Activated CD4-positive, CD25-positive, alpha-beta regulatory T cell treated with anti-CD3 and anti-CD28 coated beads, Interleukin-2, amount 50 U/mL, for 72 hours (primary cell): ENCODE measurements around the gene ADNP.

Experiments used
- DNase-seq: peaks from one replicate; pipeline ENCODE4 v3.0.0; 2021

Gene ADNP

DNA sequence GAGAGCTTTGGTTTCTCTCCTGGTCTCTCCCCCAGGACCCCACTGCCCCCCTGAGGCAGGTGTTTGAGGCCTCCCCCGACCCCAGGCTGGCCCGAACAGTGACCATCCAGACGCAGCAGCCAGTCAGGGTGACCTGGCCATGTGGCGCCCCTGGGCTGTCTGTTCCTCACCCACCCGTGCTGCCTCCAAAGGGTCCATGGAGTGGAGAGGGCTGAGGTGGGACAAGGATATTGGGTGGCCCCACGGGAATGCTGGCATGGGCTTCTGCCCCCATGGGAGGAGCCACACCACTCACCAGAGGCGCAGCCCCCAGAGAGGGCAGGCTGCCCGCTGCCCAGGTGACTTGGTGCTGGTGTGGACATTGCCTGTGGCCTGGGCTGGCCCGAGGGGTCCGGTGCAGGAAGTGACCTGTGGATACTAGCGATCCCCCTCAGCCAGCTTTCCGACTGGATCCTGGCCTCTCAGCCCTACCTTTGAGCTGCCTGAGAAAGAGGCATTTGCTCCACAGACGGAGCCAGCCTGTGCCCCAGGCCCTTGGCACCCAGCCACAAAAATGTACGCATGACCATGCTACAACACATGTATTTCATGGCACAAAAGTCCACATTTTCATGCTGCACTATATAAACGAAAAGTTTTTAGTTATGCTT, 85.5 kb downstream of the ADNP start:
- DNase-seq = no peak

DNA sequence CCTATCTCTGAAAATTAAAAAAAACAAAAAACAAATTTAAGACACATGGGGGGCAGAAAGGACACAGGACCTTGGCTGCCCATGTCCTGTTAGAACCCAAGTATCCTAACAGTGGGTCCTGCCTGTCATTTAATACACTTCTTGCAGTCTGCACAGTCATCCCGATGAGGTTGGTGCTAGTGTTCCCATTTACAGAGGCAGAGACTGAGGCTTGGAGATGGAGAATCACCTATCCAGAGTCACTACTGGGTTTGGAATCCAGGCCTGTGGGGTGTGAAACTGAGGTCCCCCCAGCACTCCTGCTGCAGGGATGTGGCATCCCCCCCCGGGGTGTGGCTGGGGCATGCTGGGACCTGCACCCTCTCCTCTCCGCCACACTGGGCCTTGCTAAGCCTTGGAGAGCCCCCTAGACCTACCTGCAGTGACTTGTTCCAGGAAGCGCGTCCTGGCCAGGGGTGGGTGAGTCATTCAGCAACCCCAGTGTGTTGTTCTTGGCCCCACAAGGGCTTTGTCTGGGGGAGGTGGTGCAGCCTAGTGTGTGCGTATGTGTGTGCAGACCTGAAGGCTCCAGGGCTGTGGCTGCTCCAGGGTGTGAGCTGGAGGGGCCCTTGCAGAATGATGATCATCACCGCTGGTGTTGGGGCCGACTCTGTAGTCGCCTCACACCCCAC, 86.7 kb downstream of the ADNP start:
- no peak for DNase-seq

DNA sequence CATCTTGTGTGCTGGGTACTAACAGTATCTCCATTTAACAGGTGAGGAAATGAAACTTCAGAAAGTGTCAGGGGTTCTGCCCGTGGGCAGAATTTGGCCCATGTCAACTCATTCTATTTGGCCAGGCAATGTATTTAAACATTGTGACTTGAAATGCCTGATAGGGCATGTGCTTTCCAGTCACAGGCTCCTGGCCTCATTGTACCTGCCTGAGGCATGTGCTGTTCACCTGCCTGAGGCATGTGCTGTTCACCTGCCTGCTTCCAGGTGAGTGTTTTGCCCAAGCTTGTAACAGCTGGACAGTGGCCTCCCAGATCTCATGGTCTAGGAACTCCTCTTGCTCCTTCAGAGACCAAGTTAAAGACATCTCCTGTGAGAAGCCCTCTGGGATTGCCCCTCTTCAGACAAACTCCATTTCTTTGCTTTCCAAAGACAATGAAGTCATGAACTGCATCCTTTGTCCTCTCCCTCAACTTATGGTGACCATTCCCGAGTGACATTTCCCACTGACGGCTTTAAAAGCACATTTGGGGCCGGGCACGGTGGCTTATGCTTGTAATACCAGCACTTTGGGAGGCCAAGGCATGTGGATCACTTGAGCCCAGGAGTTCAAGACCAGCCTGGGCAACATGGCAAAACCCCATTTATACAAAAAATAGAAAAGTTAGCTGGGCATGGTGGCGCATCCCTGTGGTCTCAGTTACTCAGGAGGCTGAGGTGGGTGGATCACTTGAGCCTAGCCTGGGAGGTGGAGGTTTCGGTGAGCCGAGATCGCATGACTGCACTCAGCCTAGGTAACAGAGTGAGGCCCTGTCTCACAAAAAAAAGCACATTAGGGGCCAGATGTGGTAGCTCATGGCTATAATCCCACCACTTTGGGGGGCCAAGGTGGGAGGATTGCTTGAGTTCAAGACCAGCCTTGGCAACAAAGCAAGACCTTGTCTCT, 87.6 kb downstream of the ADNP start:
- no peak for DNase-seq

DNA sequence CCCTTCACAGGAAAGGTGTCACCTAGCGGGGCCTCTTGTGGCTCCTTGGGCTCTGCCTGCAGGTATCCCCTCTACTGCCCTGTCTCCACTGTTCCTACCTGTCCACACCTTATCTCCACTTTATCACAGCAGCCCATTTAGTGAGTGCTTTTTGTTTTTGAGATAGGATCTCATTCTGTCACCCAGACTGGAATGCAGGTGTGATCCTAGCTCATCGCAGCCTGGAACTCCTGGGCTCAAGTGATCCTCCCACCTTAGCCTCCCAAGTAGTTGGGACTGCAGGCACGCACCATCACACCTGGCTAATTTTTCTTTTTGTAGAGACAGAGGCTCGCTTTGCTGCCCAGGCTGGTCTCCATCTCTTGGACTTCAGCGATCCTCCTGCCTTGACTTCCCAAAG, 88.4 kb downstream of the ADNP start:
- DNase-seq = no peak
